ENCODE data around the gene WDFY4.
"Not testable (repeated sequence)": the region's sequence is repeated elsewhere in the genome, so short reads cannot be mapped to it uniquely, and the experiment has no call there.

WDFY4 gene

GRCh38 chr10:48684792-48685623, at the start of gene WDFY4:
WDFY4 (plus strand) TSS chr10:48684873; CDS start chr10:48709733, 24,860 bp downstream.
- no peak within 1 kb of the TSS for H3K9ac ChIP-seq (ENCODE audit: low read depth, low read length)
- H3K9me3 ChIP-seq (ENCODE audit: control insufficient read depth, insufficient read depth, low read length): no peaks in the 10 kb centered on the region
- no peaks in the 10 kb centered on the region for H3K36me3 ChIP-seq (ENCODE audit: insufficient read depth, low read length)
- H3K4me1 ChIP-seq (ENCODE audit: insufficient read depth, low read length): no peaks in the 10 kb centered on the region

- Histone ChIP-seq H3K9ac (ENCODE audit: low read depth, low read length) (no peak overlapping the region), H3K9me3 (ENCODE audit: control insufficient read depth, insufficient read depth, low read length) (no peaks in the 10 kb centered on the region), H3K36me3 (ENCODE audit: insufficient read depth, low read length) (no peaks in the 10 kb centered on the region), H3K4me1 (ENCODE audit: insufficient read depth, low read length) (no peaks in the 10 kb centered on the region)
These were observed 49.6 kb upstream of the WDFY4 start for GRCh38 chr10:48634984-48635557.

GRCh38 chr10:48636231-48636630, 48.4 kb upstream of the WDFY4 start:
- H3K36me3 ChIP-seq (ENCODE audit: insufficient read depth, low read length): no peaks in the 10 kb centered on the region
- no peaks in the 10 kb centered on the region for H3K4me1 ChIP-seq (ENCODE audit: insufficient read depth, low read length)
- no peak overlapping the region for H3K9ac ChIP-seq (ENCODE audit: low read depth, low read length)
- H3K9me3 ChIP-seq (ENCODE audit: control insufficient read depth, insufficient read depth, low read length): peaks cover 4% of the 10 kb centered on the region; the same call in 1 of the 2 replicates

- Histone ChIP-seq H3K9ac (ENCODE audit: low read depth, low read length) (no peak overlapping the region), H3K4me1 (ENCODE audit: insufficient read depth, low read length) (no peaks in the 10 kb centered on the region), H3K36me3 (ENCODE audit: insufficient read depth, low read length) (no peaks in the 10 kb centered on the region), H3K9me3 (ENCODE audit: control insufficient read depth, insufficient read depth, low read length) (peaks cover 4% of the 10 kb centered on the region; the same call in 1 of the 2 replicates)
These were observed 47.8 kb upstream of the WDFY4 start for GRCh38 chr10:48636901-48637300.

- Histone ChIP-seq H3K9ac (ENCODE audit: low read depth, low read length) (no peak overlapping the region), H3K4me1 (ENCODE audit: insufficient read depth, low read length) (no peaks in the 10 kb centered on the region), H3K36me3 (ENCODE audit: insufficient read depth, low read length) (no peaks in the 10 kb centered on the region), H3K9me3 (ENCODE audit: control insufficient read depth, insufficient read depth, low read length) (peaks cover 4% of the 10 kb centered on the region; the same call in 1 of the 2 replicates)
These were observed 46.5 kb upstream of the WDFY4 start for GRCh38 chr10:48638158-48638557.

- no peak overlapping the region for H3K9ac ChIP-seq (ENCODE audit: low read depth, low read length)
- no peaks in the 10 kb centered on the region for H3K36me3 ChIP-seq (ENCODE audit: insufficient read depth, low read length)
- H3K4me1 ChIP-seq (ENCODE audit: insufficient read depth, low read length): no peaks in the 10 kb centered on the region
- H3K9me3 ChIP-seq (ENCODE audit: control insufficient read depth, insufficient read depth, low read length): peaks cover 4% of the 10 kb centered on the region; the same call in 1 of the 2 replicates
These were observed 45.7 kb upstream of the WDFY4 start for GRCh38 chr10:48638739-48639527.

GRCh38 chr10:48639632-48640031, 45.0 kb upstream of the WDFY4 start:
- H3K9ac ChIP-seq (ENCODE audit: low read depth, low read length): no peak overlapping the region
- no peaks in the 10 kb centered on the region for H3K4me1 ChIP-seq (ENCODE audit: insufficient read depth, low read length)
- peaks cover 4% of the 10 kb centered on the region; the same call in 1 of the 2 replicates for H3K9me3 ChIP-seq (ENCODE audit: control insufficient read depth, insufficient read depth, low read length)
- no peaks in the 10 kb centered on the region for H3K36me3 ChIP-seq (ENCODE audit: insufficient read depth, low read length)

GRCh38 chr10:48640326-48640725, 44.3 kb upstream of the WDFY4 start:
- H3K9ac ChIP-seq (ENCODE audit: low read depth, low read length): no peak overlapping the region
- H3K36me3 ChIP-seq (ENCODE audit: insufficient read depth, low read length): no peaks in the 10 kb centered on the region
- peaks cover 4% of the 10 kb centered on the region; the same call in 1 of the 2 replicates for H3K9me3 ChIP-seq (ENCODE audit: control insufficient read depth, insufficient read depth, low read length)
- no peaks in the 10 kb centered on the region for H3K4me1 ChIP-seq (ENCODE audit: insufficient read depth, low read length)

- H3K9me3 ChIP-seq (ENCODE audit: control insufficient read depth, insufficient read depth, low read length); H3K9ac ChIP-seq (ENCODE audit: low read depth, low read length); H3K36me3 ChIP-seq (ENCODE audit: insufficient read depth, low read length); H3K4me1 ChIP-seq (ENCODE audit: insufficient read depth, low read length): not testable (repeated sequence)
These were observed 43.5 kb upstream of the WDFY4 start for GRCh38 chr10:48641099-48641690.

- peaks cover under 1% of the 10 kb centered on the region; the same call in 1 of the 2 replicates for H3K9me3 ChIP-seq (ENCODE audit: control insufficient read depth, insufficient read depth, low read length)
- H3K9ac ChIP-seq (ENCODE audit: low read depth, low read length): no peak overlapping the region
- no peaks in the 10 kb centered on the region for H3K36me3 ChIP-seq (ENCODE audit: insufficient read depth, low read length)
These were observed 39.1 kb upstream of the WDFY4 start for GRCh38 chr10:48645600-48645999.

GRCh38 chr10:48647073-48647472, 37.6 kb upstream of the WDFY4 start:
- not testable (repeated sequence) for H3K9me3 ChIP-seq (ENCODE audit: control insufficient read depth, insufficient read depth, low read length); H3K4me1 ChIP-seq (ENCODE audit: insufficient read depth, low read length); H3K36me3 ChIP-seq (ENCODE audit: insufficient read depth, low read length)

More at GRCh38 chr10:48645600-48645999, 39.1 kb upstream of the WDFY4 start:
- H3K4me1 ChIP-seq (ENCODE audit: insufficient read depth, low read length): no peaks in the 10 kb centered on the region

GRCh38 chr10:48648172-48648942, 36.3 kb upstream of the WDFY4 start:
- Histone ChIP-seq H3K36me3 (ENCODE audit: insufficient read depth, low read length) (no peaks in the 10 kb centered on the region), H3K4me1 (ENCODE audit: insufficient read depth, low read length) (no peaks in the 10 kb centered on the region), H3K9me3 (ENCODE audit: control insufficient read depth, insufficient read depth, low read length) (no peaks in the 10 kb centered on the region), H3K9ac (ENCODE audit: low read depth, low read length) (no peak overlapping the region)

More at GRCh38 chr10:48647073-48647472, 37.6 kb upstream of the WDFY4 start:
- H3K9ac ChIP-seq (ENCODE audit: low read depth, low read length): not testable (repeated sequence)

- no peaks in the 10 kb centered on the region for H3K4me1 ChIP-seq (ENCODE audit: insufficient read depth, low read length)
- no peaks in the 10 kb centered on the region for H3K36me3 ChIP-seq (ENCODE audit: insufficient read depth, low read length)
- no peaks in the 10 kb centered on the region for H3K9me3 ChIP-seq (ENCODE audit: control insufficient read depth, insufficient read depth, low read length)
- no peak overlapping the region for H3K9ac ChIP-seq (ENCODE audit: low read depth, low read length)
These were observed 35.2 kb upstream of the WDFY4 start for GRCh38 chr10:48649349-48649944.
